ENCODE measurements around the gene TLR6. TPM values are rescaled to one million over a fixed set of nuclear protein-coding genes. Genes with fewer than 3 reads are reported as not detected.

Gene TLR6
- total RNA-seq, 4 donors from 2014 or later, result 1.4 to 3.0 (median 1.8) TPM

GRCh38 chr4:38775326-38775725 is 81.3 kb downstream of the TLR6 start:
- TF ChIP-seq CTCF (IDR thresholded peaks at IDR 0.05) (no peak), POLR2A (IDR thresholded peaks at IDR 0.05) (no peak)
- Histone ChIP-seq H3K36me3 (no peaks in the 10 kb centered on the region), H3K4me1 (no peaks in the 10 kb centered on the region), H3K4me3 (replicated peaks in 1 of 3) (no peak overlapping the region), H3K27me3 (no peaks in the 10 kb centered on the region), H3K27ac (no peak overlapping the region), H3K9me3 (no peaks in the 10 kb centered on the region)
- WGBS, 2 donors, result 93 to 94% methylated on average over 2 of the region's 2 CpGs
- intact Hi-C loops (cut with DNase I), result no loop called here
- no peak for DNase-seq

- H3K36me3 ChIP-seq, result no peaks in the 10 kb centered on the region
- H3K4me3 ChIP-seq (replicated peaks in 1 of 3), result no peak overlapping the region
- H3K9me3 ChIP-seq, result no peaks in the 10 kb centered on the region
- no peak for DNase-seq
- intact Hi-C loops (cut with DNase I), result no loop called here
- no peaks in the 10 kb centered on the region for H3K4me1 ChIP-seq
- TF ChIP-seq CTCF (IDR thresholded peaks at IDR 0.05), result no peak
- no peak for TF ChIP-seq POLR2A (IDR thresholded peaks at IDR 0.05)
- WGBS, 2 donors, result 88 to 94% methylated on average over 8 of the region's 8 CpGs
- no peak overlapping the region for H3K27ac ChIP-seq
- H3K27me3 ChIP-seq, result no peaks in the 10 kb centered on the region
Measured at GRCh38 chr4:38774181-38774955, 82.2 kb downstream of the TLR6 start.

MicroRNA genes within 50 kb of the gene (microRNA counts, 767-probe panel; counts per million panel counts)
- microRNA hsa-miR-574-3p (2,582 to 4,678 counts per million in 2 donors), microRNA hsa-miR-574-5p (2,992 to 3,859 counts per million in 2 donors)

Small RNAs within 50 kb of the gene (microRNA-seq; reads per million reads assigned to microRNA genes)
- gene MIR574, result 478 reads per million, percentile 70 among the genes with 10 or more reads in this experiment

Small RNAs within 50 kb of the gene (small RNA-seq; reads per million reads assigned to genes)
- gene MIR574, result 3.4 reads per million, percentile 77 among the genes with 10 or more reads in this experiment

Other genes with a start within 250 kb of the TLR6 start
- 10 to 100 TPM; 60.4 to 71.2 (median 64.8) TPM for gene KLF3, start 192.6 kb downstream of the TLR6 start, total RNA-seq
- under 1 TPM in 2 of 4 donors, not detected in 2; 0.10 to 0.83 TPM for gene TLR10, start 73.8 kb downstream of the TLR6 start, total RNA-seq
- 10 to 100 TPM in 1 of 4 donors, 1 to 10 TPM in 3; 4.0 to 12.8 (median 7.5) TPM for gene TLR1, start 52.0 kb downstream of the TLR6 start, total RNA-seq
- gene FAM114A1, start 11.0 kb upstream of the TLR6 start, total RNA-seq, result 100 to 1,000 TPM in 3 of 4 donors, 10 to 100 TPM in 1; 80.1 to 144 (median 110) TPM
- gene TMEM156, start 175.6 kb upstream of the TLR6 start, total RNA-seq, result under 1 TPM in 1 of 4 donors, not detected in 3; 0.33 TPM
- gene KLHL5, start 205.4 kb upstream of the TLR6 start, total RNA-seq, result 10 to 100 TPM; 19.7 to 27.3 (median 24.7) TPM

All from thyroid gland (tissue), 4 donors.